ENCODE results near the gene PSEN1.

- TF ChIP-seq SRF (IDR thresholded peaks at IDR 0.05; ENCODE audit: low read depth) (no peak), CTCF (IDR thresholded peaks at IDR 0.05 in 2 of 3, conservative IDR thresholded peaks at IDR 0.05 in 1 of 3; ENCODE audit: borderline replicate concordance in 1 of 3, insufficient read depth in 1 of 3, low read depth in 2 of 3, low read length in 2 of 3) (no peak), POLR2AphosphoS5 (IDR thresholded peaks at IDR 0.05; ENCODE audit: low read depth, low read length) (no peak), JUND (IDR thresholded peaks at IDR 0.05) (no peak), RAD21 (IDR thresholded peaks at IDR 0.05; ENCODE audit: low read depth) (no peak), ZBTB33 (IDR thresholded peaks at IDR 0.05; ENCODE audit: extremely low read depth, insufficient replicate concordance, low read length) (no peak), POLR2A (IDR thresholded peaks at IDR 0.05; ENCODE audit: borderline replicate concordance, extremely low read depth, insufficient read depth, insufficient read length) (no peak)
Measured at GRCh38 chr14:73232984-73233383, 96.7 kb downstream of the PSEN1 start.

All from HCT116 (cell line).